Measurements from ENCODE around the gene TMEM243. TPM values are rescaled to one million over a fixed set of nuclear protein-coding genes. Genes with fewer than 3 reads are reported as not detected.

Gene TMEM243
- total and polyA plus RNA-seq, 2 of the 13 experiments (the other 11 are each of a cell fraction or from before 2014, with no cell fraction given), result 25.1 to 31.2 TPM

- TF ChIP-seq, protein P1, sequence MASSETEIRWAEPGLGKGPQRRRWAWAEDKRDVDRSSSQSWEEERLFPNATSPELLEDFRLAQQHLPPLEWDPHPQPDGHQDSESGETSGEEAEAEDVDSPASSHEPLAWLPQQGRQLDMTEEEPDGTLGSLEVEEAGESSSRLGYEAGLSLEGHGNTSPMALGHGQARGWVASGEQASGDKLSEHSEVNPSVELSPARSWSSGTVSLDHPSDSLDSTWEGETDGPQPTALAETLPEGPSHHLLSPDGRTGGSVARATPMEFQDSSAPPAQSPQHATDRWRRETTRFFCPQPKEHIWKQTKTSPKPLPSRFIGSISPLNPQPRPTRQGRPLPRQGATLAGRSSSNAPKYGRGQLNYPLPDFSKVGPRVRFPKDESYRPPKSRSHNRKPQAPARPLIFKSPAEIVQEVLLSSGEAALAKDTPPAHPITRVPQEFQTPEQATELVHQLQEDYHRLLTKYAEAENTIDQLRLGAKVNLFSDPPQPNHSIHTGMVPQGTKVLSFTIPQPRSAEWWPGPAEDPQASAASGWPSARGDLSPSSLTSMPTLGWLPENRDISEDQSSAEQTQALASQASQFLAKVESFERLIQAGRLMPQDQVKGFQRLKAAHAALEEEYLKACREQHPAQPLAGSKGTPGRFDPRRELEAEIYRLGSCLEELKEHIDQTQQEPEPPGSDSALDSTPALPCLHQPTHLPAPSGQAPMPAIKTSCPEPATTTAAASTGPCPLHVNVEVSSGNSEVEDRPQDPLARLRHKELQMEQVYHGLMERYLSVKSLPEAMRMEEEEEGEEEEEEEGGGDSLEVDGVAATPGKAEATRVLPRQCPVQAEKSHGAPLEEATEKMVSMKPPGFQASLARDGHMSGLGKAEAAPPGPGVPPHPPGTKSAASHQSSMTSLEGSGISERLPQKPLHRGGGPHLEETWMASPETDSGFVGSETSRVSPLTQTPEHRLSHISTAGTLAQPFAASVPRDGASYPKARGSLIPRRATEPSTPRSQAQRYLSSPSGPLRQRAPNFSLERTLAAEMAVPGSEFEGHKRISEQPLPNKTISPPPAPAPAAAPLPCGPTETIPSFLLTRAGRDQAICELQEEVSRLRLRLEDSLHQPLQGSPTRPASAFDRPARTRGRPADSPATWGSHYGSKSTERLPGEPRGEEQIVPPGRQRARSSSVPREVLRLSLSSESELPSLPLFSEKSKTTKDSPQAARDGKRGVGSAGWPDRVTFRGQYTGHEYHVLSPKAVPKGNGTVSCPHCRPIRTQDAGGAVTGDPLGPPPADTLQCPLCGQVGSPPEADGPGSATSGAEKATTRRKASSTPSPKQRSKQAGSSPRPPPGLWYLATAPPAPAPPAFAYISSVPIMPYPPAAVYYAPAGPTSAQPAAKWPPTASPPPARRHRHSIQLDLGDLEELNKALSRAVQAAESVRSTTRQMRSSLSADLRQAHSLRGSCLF (CRISPR knock-in tag; IDR thresholded peaks at IDR 0.05; ENCODE audit: borderline replicate concordance), result no peak
- TF ChIP-seq MATR3 (CRISPR knock-in tag; IDR thresholded peaks at IDR 0.05) (no peak), KLF12 (CRISPR knock-in tag; IDR thresholded peaks at IDR 0.05; ENCODE audit: borderline replicate concordance) (0 out of 2 replicates have a peak, but pooled peaks have one; percentile 41), TCF7 (IDR thresholded peaks at IDR 0.05; ENCODE audit: low read depth) (no peak), SUZ12 (IDR thresholded peaks at IDR 0.05; ENCODE audit: low read depth, low read length) (no peak), NAIF1 (CRISPR knock-in tag; IDR thresholded peaks at IDR 0.05; ENCODE audit: borderline replicate concordance) (no peak), ELF1 (CRISPR knock-in tag; IDR thresholded peaks at IDR 0.05) (peak; percentile 36; the same call in 1 of the 2 replicates), ZEB1 (IDR thresholded peaks at IDR 0.05; ENCODE audit: insufficient replicate concordance, low read depth) (no peak), NFYC (CRISPR knock-in tag; IDR thresholded peaks at IDR 0.05) (no peak), ZNF282 (IDR thresholded peaks at IDR 0.05; ENCODE audit: partially characterized antibody) (no peak), HOXA7 (CRISPR knock-in tag; IDR thresholded peaks at IDR 0.05) (no peak), ZNF446 (CRISPR knock-in tag; IDR thresholded peaks at IDR 0.05) (no peak), ZNF432 (CRISPR knock-in tag; IDR thresholded peaks at IDR 0.05; ENCODE audit: borderline replicate concordance) (no peak), KLF16 (CRISPR knock-in tag; IDR thresholded peaks at IDR 0.05) (no peak), ZNF850 (CRISPR knock-in tag; conservative IDR thresholded peaks at IDR 0.05) (no peak), TCF12 (IDR thresholded peaks at IDR 0.05) (no peak), TCF12 (CRISPR knock-in tag; IDR thresholded peaks at IDR 0.05) (no peak; the same call in 1 of the 2 replicates), CHCHD3 (CRISPR knock-in tag; IDR thresholded peaks at IDR 0.05) (no peak), NCOA2 (CRISPR knock-in tag; IDR thresholded peaks at IDR 0.05) (no peak), PRMT3 (CRISPR knock-in tag; IDR thresholded peaks at IDR 0.05; ENCODE audit: borderline replicate concordance, low read depth) (no peak), ZNF292 (CRISPR knock-in tag; IDR thresholded peaks at IDR 0.05; ENCODE audit: borderline replicate concordance, low read depth) (no peak; the same call in 1 of the 2 replicates), SMARCC2 (IDR thresholded peaks at IDR 0.05) (no peak), MYNN (CRISPR knock-in tag; IDR thresholded peaks at IDR 0.05; ENCODE audit: low read depth) (no peak), ZNF317 (CRISPR knock-in tag; IDR thresholded peaks at IDR 0.05) (no peak)
- TF ChIP-seq, protein P2, sequence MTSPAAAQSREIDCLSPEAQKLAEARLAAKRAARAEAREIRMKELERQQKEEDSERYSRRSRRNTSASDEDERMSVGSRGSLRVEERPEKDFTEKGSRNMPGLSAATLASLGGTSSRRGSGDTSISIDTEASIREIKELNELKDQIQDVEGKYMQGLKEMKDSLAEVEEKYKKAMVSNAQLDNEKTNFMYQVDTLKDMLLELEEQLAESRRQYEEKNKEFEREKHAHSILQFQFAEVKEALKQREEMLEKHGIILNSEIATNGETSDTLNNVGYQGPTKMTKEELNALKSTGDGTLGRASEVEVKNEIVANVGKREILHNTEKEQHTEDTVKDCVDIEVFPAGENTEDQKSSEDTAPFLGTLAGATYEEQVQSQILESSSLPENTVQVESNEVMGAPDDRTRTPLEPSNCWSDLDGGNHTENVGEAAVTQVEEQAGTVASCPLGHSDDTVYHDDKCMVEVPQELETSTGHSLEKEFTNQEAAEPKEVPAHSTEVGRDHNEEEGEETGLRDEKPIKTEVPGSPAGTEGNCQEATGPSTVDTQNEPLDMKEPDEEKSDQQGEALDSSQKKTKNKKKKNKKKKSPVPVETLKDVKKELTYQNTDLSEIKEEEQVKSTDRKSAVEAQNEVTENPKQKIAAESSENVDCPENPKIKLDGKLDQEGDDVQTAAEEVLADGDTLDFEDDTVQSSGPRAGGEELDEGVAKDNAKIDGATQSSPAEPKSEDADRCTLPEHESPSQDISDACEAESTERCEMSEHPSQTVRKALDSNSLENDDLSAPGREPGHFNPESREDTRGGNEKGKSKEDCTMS (CRISPR knock-in tag; conservative IDR thresholded peaks at IDR 0.05), result no peak
- TF ChIP-seq, protein P3, sequence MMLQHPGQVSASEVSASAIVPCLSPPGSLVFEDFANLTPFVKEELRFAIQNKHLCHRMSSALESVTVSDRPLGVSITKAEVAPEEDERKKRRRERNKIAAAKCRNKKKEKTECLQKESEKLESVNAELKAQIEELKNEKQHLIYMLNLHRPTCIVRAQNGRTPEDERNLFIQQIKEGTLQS (CRISPR knock-in tag; IDR thresholded peaks at IDR 0.05), result no peak
Observed at GRCh38 chr7:87219545-87220025, at the start of gene TMEM243 (continued).
